Progenitor cell of endocrine pancreas (in vitro differentiated cells): ENCODE measurements around the gene CSMD2. TPM values are rescaled to one million over a fixed set of nuclear protein-coding genes. Genes with fewer than 3 reads are reported as not detected.

Experiments
- DNase-seq: peaks from one replicate; pipeline ENCODE4 v3.0.0; 2021; ENCODE audit warnings: low spot score; ENCODE audit not compliant: unreplicated experiment
- H3K27ac Mint-ChIP-seq: 2 replicates; pipeline ENCODE4 v1.8.0; 2021; ENCODE audit warnings: mild to moderate bottlenecking, moderate library complexity, mixed read lengths
- H3K27me3 Mint-ChIP-seq: 2 replicates; pipeline ENCODE4 v1.8.0; 2021; ENCODE audit warnings: mixed read lengths
- H3K36me3 Mint-ChIP-seq: 2 replicates; pipeline ENCODE4 v1.8.0; 2022; ENCODE audit warnings: mixed read lengths; ENCODE audit not compliant: insufficient read depth
- H3K4me1 Mint-ChIP-seq: 2 replicates; pipeline ENCODE4 v1.8.0; 2021; ENCODE audit warnings: low read depth, mixed read lengths
- H3K4me3 Mint-ChIP-seq: 2 replicates; pipeline ENCODE4 v1.8.0; 2021; ENCODE audit warnings: low read depth, mild to moderate bottlenecking, moderate library complexity, mixed read lengths
- H3K9me3 Mint-ChIP-seq: 2 replicates; pipeline ENCODE4 v1.8.0; 2021; ENCODE audit warnings: low read depth, mixed read lengths
- long read RNA-seq: library from polyadenylated mRNA; unstranded; transcript quantifications from one replicate; pipeline ENCODE4 v2.0.0, GENCODE V29; 2020
- total RNA-seq: library from RNA; stranded (reverse); gene quantifications from 2 replicates; pipeline ENCODE4 v1.2.1, GENCODE V29; 2021
- TF ChIP-seq, protein P1 (sequence below): fragments of 200-600 bp; sonication (generic); IDR thresholded peaks from one replicate; pipeline ENCODE4 v1.5.0; 2021; ENCODE audit warnings: antibody characterized with exemption, mild to moderate bottlenecking; ENCODE audit not compliant: unreplicated experiment

The CSMD2 gene
- total RNA-seq = 0.11 and 0.38 TPM in 2 replicates
- long read RNA-seq = 0 reads

DNA sequence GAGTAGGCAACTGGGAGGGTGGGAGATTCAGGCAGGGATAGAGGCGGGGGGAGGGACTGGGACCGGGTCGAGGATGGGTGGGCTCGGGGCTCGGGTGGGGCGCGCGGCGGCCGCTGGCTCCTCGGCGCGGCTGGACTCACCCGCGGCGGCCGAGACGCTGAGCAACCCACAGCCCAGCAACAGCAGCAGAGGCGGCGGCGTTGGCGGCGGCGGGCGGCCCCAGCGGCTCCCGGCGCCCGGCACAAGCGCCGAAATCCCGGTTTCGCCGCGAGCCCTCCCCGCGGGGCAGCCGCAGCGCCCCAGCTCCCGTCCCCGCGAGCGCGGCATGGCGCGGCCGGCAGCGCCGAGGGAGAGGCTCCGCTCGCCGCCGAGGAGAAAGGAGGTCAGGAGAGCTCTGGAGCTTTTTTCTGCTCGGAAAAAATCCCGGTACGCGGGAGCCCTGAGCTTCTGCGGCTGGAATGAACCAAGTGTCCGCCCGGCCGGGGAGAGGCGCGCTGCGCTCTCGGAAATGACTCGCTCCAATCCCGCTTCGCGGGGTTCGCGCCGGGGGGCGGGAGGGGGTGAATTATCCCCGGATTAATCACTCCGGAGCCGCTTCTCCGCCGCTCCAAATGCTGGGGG, at the start of gene CSMD2:
Gene CSMD2, minus strand, starts transcription at position 460 of the 621 bp plus-strand sequence. Its CDS starts 133 bp downstream, at position 327.
- no peaks in the 10 kb centered on the region for H3K9me3 Mint-ChIP-seq
- H3K27me3 Mint-ChIP-seq = peaks cover 86% of the 10 kb centered on the region
- TF ChIP-seq, protein P1, sequence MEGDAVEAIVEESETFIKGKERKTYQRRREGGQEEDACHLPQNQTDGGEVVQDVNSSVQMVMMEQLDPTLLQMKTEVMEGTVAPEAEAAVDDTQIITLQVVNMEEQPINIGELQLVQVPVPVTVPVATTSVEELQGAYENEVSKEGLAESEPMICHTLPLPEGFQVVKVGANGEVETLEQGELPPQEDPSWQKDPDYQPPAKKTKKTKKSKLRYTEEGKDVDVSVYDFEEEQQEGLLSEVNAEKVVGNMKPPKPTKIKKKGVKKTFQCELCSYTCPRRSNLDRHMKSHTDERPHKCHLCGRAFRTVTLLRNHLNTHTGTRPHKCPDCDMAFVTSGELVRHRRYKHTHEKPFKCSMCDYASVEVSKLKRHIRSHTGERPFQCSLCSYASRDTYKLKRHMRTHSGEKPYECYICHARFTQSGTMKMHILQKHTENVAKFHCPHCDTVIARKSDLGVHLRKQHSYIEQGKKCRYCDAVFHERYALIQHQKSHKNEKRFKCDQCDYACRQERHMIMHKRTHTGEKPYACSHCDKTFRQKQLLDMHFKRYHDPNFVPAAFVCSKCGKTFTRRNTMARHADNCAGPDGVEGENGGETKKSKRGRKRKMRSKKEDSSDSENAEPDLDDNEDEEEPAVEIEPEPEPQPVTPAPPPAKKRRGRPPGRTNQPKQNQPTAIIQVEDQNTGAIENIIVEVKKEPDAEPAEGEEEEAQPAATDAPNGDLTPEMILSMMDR = no peak
- peak within 1 kb of the TSS; percentile 19 for H3K27ac Mint-ChIP-seq
- peak; percentile 42 for DNase-seq
- H3K4me1 Mint-ChIP-seq = peaks cover 11% of the 10 kb centered on the region
- H3K4me3 Mint-ChIP-seq = peak within 1 kb of the TSS; percentile 66
- no peaks in the 10 kb centered on the region for H3K36me3 Mint-ChIP-seq

- Mint-ChIP-seq H3K9me3 (no peaks in the 10 kb centered on the region), H3K36me3 (no peaks in the 10 kb centered on the region), H3K27me3 (peaks cover 15% of the 10 kb centered on the region), H3K4me1 (no peaks in the 10 kb centered on the region), H3K4me3 (no peak overlapping the region), H3K27ac (no peak overlapping the region)
- TF ChIP-seq, protein P1 = no peak
- DNase-seq = no peak
These were observed 48.9 kb upstream of the CSMD2 start for GRCh38 chr1:34213956-34214355.

- Mint-ChIP-seq H3K4me3 (no peak overlapping the region), H3K27ac (no peak overlapping the region), H3K36me3 (no peaks in the 10 kb centered on the region), H3K9me3 (no peaks in the 10 kb centered on the region), H3K4me1 (no peaks in the 10 kb centered on the region), H3K27me3 (peaks cover 6% of the 10 kb centered on the region)
- DNase-seq = no peak
- TF ChIP-seq, protein P1 = no peak
These were observed 47.6 kb upstream of the CSMD2 start for GRCh38 chr1:34212673-34213072.

DNA sequence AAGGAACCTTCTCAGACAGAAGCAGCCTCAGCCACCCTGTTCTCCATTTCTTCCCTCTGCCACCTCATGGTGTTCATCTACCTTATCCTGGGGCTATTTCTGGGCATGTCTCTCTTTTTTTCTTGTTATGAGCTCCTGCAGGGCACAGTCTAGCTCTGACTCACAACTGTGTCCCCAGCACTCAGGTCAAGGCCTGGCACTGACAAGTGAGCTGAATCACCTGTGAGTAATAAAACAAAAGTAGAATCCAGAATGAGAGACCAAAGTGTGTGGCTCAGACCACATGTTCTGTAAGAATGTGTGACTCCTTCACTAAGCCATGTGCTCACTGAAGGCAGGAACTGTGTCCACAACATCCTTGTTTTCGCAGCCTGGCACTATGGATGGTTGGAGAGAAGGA, 34.9 kb upstream of the CSMD2 start:
- no peak for DNase-seq
- no peaks in the 10 kb centered on the region for H3K4me1 Mint-ChIP-seq
- H3K4me3 Mint-ChIP-seq = no peak overlapping the region
- H3K27ac Mint-ChIP-seq = no peak overlapping the region
- H3K9me3 Mint-ChIP-seq = no peaks in the 10 kb centered on the region
- TF ChIP-seq, protein P1 = no peak
- H3K36me3 Mint-ChIP-seq = no peaks in the 10 kb centered on the region
- H3K27me3 Mint-ChIP-seq = peaks cover 25% of the 10 kb centered on the region

DNA sequence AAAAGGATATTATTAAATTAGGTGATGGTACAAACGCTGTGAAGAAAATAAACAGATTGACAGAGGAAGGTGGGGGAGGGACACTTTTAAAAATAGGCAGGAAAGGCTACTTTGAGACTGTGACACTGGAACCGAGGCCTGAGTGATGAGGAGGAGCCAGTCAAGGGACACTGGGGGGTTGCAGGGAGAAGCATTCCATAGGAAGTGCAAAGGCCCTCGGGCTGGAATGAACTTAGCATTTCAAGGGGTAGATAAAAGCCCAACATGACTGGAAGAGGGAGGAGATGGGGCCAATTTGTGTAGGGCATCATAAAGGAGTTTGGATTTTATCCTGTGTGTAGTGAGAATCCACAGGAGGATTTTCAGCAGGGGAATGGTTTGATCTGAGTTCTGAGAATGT, 27.6 kb upstream of the CSMD2 start:
- TF ChIP-seq, protein P1 = no peak
- Mint-ChIP-seq H3K9me3 (peaks cover 3% of the 10 kb centered on the region), H3K4me3 (no peak overlapping the region), H3K36me3 (no peaks in the 10 kb centered on the region), H3K27ac (no peak overlapping the region), H3K27me3 (peaks cover 25% of the 10 kb centered on the region), H3K4me1 (peaks cover 4% of the 10 kb centered on the region)
- no peak for DNase-seq
